SU-DHL-6 (cell line): ENCODE data around the gene STAT1.

Source experiments
- H2AFZ ChIP-seq: fragments of 200-600 bp; sonication (generic); 2 replicates; pipeline ENCODE4 v1.6.1; 2014; ENCODE audit warnings: low read depth, mild to moderate bottlenecking, moderate library complexity, mixed read lengths, antibody characterized with exemption, low read length; ENCODE audit not compliant: severe bottlenecking
- H3F3A ChIP-seq: fragments of 200-600 bp; shearing (Covaris generic); 2 replicates; pipeline ENCODE4 v1.6.0; 2016; ENCODE audit warnings: antibody characterized with exemption, mild to moderate bottlenecking; ENCODE audit not compliant: insufficient read depth
- H3K27ac ChIP-seq: fragments of 200-600 bp; sonication (generic); 2 replicates; pipeline ENCODE4 v1.5.1; 2016; ENCODE audit warnings: low read depth, mild to moderate bottlenecking, low read length, moderate library complexity, mixed read lengths
- H3K27me3 ChIP-seq: fragments of 200-600 bp; sonication (generic), shearing (Covaris generic); 2 replicates; pipeline ENCODE4 v1.6.0; 2014; ENCODE audit warnings: mild to moderate bottlenecking, low read length
- H3K36me3 ChIP-seq: fragments of 200-600 bp; sonication (generic); 2 replicates; pipeline ENCODE4 v1.6.1; 2014; ENCODE audit warnings: mild to moderate bottlenecking, low read length, mixed read lengths
- H3K4me2 ChIP-seq: fragments of 300-600, 200-600 bp; shearing (Covaris generic), sonication (generic); 2 replicates; pipeline ENCODE4 v1.6.0; 2014; ENCODE audit warnings: low read length, low read depth, mild to moderate bottlenecking; ENCODE audit not compliant: poor library complexity, severe bottlenecking
- H3K4me3 ChIP-seq: fragments of 200-600 bp; sonication (generic); 2 replicates; pipeline ENCODE4 v1.5.1; 2014; ENCODE audit warnings: antibody characterized with exemption, low read length, mild to moderate bottlenecking, mixed read lengths; ENCODE audit not compliant: insufficient read depth, poor library complexity, severe bottlenecking
- H3K79me2 ChIP-seq: fragments of 200-600 bp; sonication (generic); 2 replicates; pipeline ENCODE4 v1.6.1; 2014; ENCODE audit warnings: mild to moderate bottlenecking, low read length, moderate library complexity; ENCODE audit not compliant: insufficient read depth
- H3K9ac ChIP-seq: fragments of 200-600 bp; sonication (generic); 2 replicates; pipeline ENCODE4 v1.7.0; 2014; ENCODE audit warnings: mild to moderate bottlenecking, low read length
- H3K9me2 ChIP-seq: fragments of 200-600 bp; sonication (generic); replicated peaks from 2 replicates; pipeline ENCODE4 v1.6.1; 2014; ENCODE audit warnings: low read length; ENCODE audit not compliant: insufficient read depth
- H3K9me3 ChIP-seq: fragments of 200-600 bp; sonication (generic); 2 replicates; pipeline ENCODE4 v1.6.1; 2014; ENCODE audit warnings: low read length, mixed read lengths; ENCODE audit not compliant: insufficient read depth
- H4K20me1 ChIP-seq: fragments of 200-600 bp; sonication (generic); 2 replicates; pipeline ENCODE4 v1.6.1; 2014; ENCODE audit warnings: low read depth, mild to moderate bottlenecking, antibody characterized with exemption, low read length, moderate library complexity, mixed read lengths
- CTCF ChIP-seq: fragments of 200-600 bp; sonication (generic); IDR thresholded peaks from one replicate; pipeline ENCODE4 v1.5.1; 2017; ENCODE audit warnings: antibody characterized with exemption, mild to moderate bottlenecking, low read length, moderate library complexity; ENCODE audit not compliant: insufficient read depth, poor library complexity, severe bottlenecking
- EZH2phosphoT487 ChIP-seq: fragments of 200-600 bp; sonication (generic), shearing (Covaris generic); conservative IDR thresholded peaks from 2 replicates; pipeline ENCODE4 v1.6.1; 2018; ENCODE audit warnings: mild to moderate bottlenecking, antibody characterized with exemption, low read length, moderate library complexity, mixed read lengths

Gene STAT1

DNA sequence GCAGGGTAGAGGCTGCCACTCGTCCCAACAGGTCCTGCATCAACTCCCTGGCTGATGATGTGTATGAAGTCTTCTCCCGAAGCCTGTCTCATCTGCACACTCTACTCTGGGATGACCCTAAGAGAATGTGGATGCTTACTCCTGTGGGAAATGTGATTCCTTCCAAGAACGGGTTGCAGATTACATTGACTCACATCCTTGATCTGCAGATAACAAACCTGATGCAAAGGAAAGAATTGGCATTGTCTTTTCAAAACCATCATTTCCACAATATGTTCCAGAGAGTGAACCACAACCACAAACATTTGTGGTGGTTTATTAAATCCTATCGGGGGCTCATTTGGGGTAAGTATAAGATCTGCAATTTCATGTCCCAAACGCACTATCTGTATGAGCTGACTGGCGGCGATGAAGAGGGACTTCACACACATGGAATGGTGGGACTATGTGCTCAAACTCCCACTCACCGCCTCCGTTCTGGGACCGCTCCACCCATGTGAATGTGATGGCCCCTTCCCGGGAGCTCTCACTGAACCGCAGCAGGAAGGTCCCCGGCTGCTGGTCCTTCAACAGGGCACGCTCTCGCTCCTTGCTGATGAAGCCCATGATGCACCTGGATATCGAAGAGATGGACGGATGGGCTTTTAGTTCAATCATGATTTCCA lies 35.5 kb downstream of the STAT1 start:
- no peak overlapping the region for H3K27ac ChIP-seq
- H3K4me2 ChIP-seq: no peak overlapping the region
- H3K9me2 ChIP-seq: no peaks in the 10 kb centered on the region
- no peaks in the 10 kb centered on the region for H3F3A ChIP-seq
- H3K9me3 ChIP-seq: no peaks in the 10 kb centered on the region
- H2AFZ ChIP-seq: no peak overlapping the region
- H3K36me3 ChIP-seq: peaks cover 36% of the 10 kb centered on the region
- no peak overlapping the region for H3K9ac ChIP-seq
- H3K4me3 ChIP-seq: no peak overlapping the region
- H3K27me3 ChIP-seq: no peaks in the 10 kb centered on the region
- H3K79me2 ChIP-seq: no peaks in the 10 kb centered on the region
- H4K20me1 ChIP-seq: no peaks in the 10 kb centered on the region
- no peak for TF ChIP-seq EZH2phosphoT487
- TF ChIP-seq CTCF: no peak

- TF ChIP-seq CTCF (no peak), EZH2phosphoT487 (no peak)
- Histone ChIP-seq H3K27ac (no peak overlapping the region), H3K4me2 (no peak overlapping the region), H3K4me3 (no peak overlapping the region), H3F3A (no peaks in the 10 kb centered on the region), H4K20me1 (no peaks in the 10 kb centered on the region), H3K79me2 (no peaks in the 10 kb centered on the region), H3K9ac (no peak overlapping the region), H3K36me3 (peaks cover 38% of the 10 kb centered on the region), H3K27me3 (no peaks in the 10 kb centered on the region), H3K9me2 (no peaks in the 10 kb centered on the region), H3K9me3 (no peaks in the 10 kb centered on the region), H2AFZ (no peak overlapping the region)
Measured at GRCh38 chr2:190977505-190977904, 36.5 kb downstream of the STAT1 start.

DNA sequence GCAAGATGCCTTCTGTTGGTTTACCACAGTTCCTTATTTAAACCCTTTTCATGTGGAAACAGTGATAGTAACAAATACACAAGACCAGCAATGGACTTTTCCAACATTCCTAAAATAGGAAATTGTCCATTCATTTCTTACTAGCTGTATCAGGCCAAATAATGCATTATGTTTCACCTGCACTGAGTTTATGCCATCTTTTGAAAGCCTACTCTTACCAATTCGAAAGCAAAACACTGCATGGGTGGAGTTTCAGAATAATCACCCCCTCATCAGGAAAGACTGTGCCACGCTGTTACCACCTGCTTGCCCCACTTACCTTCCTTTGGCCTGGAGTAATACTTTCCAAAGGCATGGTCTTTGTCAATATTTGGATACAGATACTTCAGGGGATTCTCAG lies 37.5 kb downstream of the STAT1 start:
- no peak for TF ChIP-seq CTCF
- TF ChIP-seq EZH2phosphoT487: no peak
- no peaks in the 10 kb centered on the region for H3K9me2 ChIP-seq
- no peaks in the 10 kb centered on the region for H4K20me1 ChIP-seq
- H2AFZ ChIP-seq: no peak overlapping the region
- H3F3A ChIP-seq: no peaks in the 10 kb centered on the region
- H3K36me3 ChIP-seq: peaks cover 38% of the 10 kb centered on the region
- H3K9ac ChIP-seq: no peak overlapping the region
- H3K9me3 ChIP-seq: no peaks in the 10 kb centered on the region
- H3K4me2 ChIP-seq: no peak overlapping the region
- no peak overlapping the region for H3K4me3 ChIP-seq
- H3K27ac ChIP-seq: no peak overlapping the region
- no peaks in the 10 kb centered on the region for H3K79me2 ChIP-seq
- H3K27me3 ChIP-seq: no peaks in the 10 kb centered on the region
